ENCODE data around the gene FYB2. TPM values are rescaled to one million over a fixed set of nuclear protein-coding genes. Genes with fewer than 3 reads are reported as not detected.

The FYB2 gene
- total RNA-seq, 1 experiment from 2014 or later, result not detected

- ChIA-PET POLR2A (interaction anchor here (0.7 kb wide), 1 partner anchor 1519 kb away, joined by 3 read pairs; no protein-coding TSS in a partner anchor), CTCF (interaction anchor here (0.7 to 2.0 kb wide), 8 partner anchors 13 to 1519 kb away, joined by 3 to 10 read pairs (median 4); no protein-coding TSS in a partner anchor), RAD21 (ENCODE audit: low non-redundant PET in 1 of 2, low total read pairs in 2 of 2, uncharacterized antibody in 2 of 2, unreplicated experiment in 2 of 2) (no interaction called here)
- Histone ChIP-seq H3K27me3 (ENCODE audit: insufficient read depth, low read length) (peaks cover 5% of the 10 kb centered on the region; the same call in 1 of the 2 replicates), H3K4me3 (replicated peaks in 1 of 2; ENCODE audit: low read depth in 1 of 2, low read length in 2 of 2) (no peak overlapping the region), H3K4me2 (ENCODE audit: low read length) (no peak overlapping the region), H2AFZ (ENCODE audit: low read depth, low read length, poor library complexity, severe bottlenecking) (no peak overlapping the region), H4K20me1 (ENCODE audit: insufficient read depth) (no peaks in the 10 kb centered on the region), H3K27ac (ENCODE audit: low read depth, low read length) (no peak overlapping the region), H3K36me3 (ENCODE audit: control insufficient read depth in 1 of 2, insufficient read depth in 2 of 2, low read length in 2 of 2) (no peaks in the 10 kb centered on the region), H3K9ac (ENCODE audit: low read length) (no peak overlapping the region), H3K79me2 (ENCODE audit: insufficient read depth, low read length) (no peaks in the 10 kb centered on the region), H3K9me3 (ENCODE audit: control insufficient read depth in 1 of 2, insufficient read depth in 1 of 2, low read depth in 1 of 2, low read length in 2 of 2) (no peaks in the 10 kb centered on the region), H3K4me1 (ENCODE audit: control insufficient read depth in 1 of 2, insufficient read depth in 2 of 2, low read length in 2 of 2) (no peaks in the 10 kb centered on the region), H3K9me2 (ENCODE audit: insufficient read depth) (no peaks in the 10 kb centered on the region)
- no TSS peak for BruUV-seq (replicated peaks)
- DNase-seq (ENCODE audit: low read depth, low spot score), result peak; percentile 46
- peak; percentile 99 for ATAC-seq
- TF ChIP-seq RAD21 (IDR thresholded peaks at IDR 0.05; ENCODE audit: low read depth) (peak; percentile 47), TCF7L2 (IDR thresholded peaks at IDR 0.05; ENCODE audit: borderline replicate concordance, extremely low read depth, insufficient read depth, insufficient read length) (peak; percentile 19), ELF1 (IDR thresholded peaks at IDR 0.05; ENCODE audit: borderline replicate concordance, low read depth) (no peak), CTCF (IDR thresholded peaks at IDR 0.05 in 2 of 3, conservative IDR thresholded peaks at IDR 0.05 in 1 of 3; ENCODE audit: borderline replicate concordance in 1 of 3, insufficient read depth in 1 of 3, low read depth in 2 of 3, low read length in 2 of 3) (peak; percentile 66 to 76 (median 70)), SRF (IDR thresholded peaks at IDR 0.05; ENCODE audit: low read depth) (no peak)
- intact Hi-C loops (cut with micrococcal nuclease), result loop anchor here (1.0 kb wide), 1 partner anchor 45 kb away; no protein-coding TSS in a partner anchor
These were observed 15.5 kb downstream of the FYB2 start for GRCh38 chr1:56803561-56804156.
